Vagina (tissue), 2 donors: ENCODE data around the gene MTUS2.

ENCODE experiments used
- POLR2A ChIP-seq, 2 donors: fragments of 450-650 bp; IDR thresholded peaks; one replicate each; pipeline ENCODE4 v1.6.1; 2017; ENCODE audit warnings: antibody characterized with exemption in 2 of 2, mild to moderate bottlenecking in 2 of 2, moderate library complexity in 2 of 2
- TF ChIP-seq, protein P1 (sequence below), 3 experiments: fragments of 450-650 bp in 2 of 3; fragments of 200-600 bp in 1 of 3; sonication (generic) in 1 of 3; IDR thresholded peaks; one replicate each; pipeline ENCODE4 v1.5.1; 2017 to 2019; ENCODE audit warnings: antibody characterized with exemption in 3 of 3, mild to moderate bottlenecking in 2 of 3, moderate library complexity in 2 of 3

GRCh38 chr13:29140277-29140676, 320.1 kb downstream of the MTUS2 start:
- no peak for TF ChIP-seq POLR2A (IDR thresholded peaks at IDR 0.05)
- TF ChIP-seq, protein P1, sequence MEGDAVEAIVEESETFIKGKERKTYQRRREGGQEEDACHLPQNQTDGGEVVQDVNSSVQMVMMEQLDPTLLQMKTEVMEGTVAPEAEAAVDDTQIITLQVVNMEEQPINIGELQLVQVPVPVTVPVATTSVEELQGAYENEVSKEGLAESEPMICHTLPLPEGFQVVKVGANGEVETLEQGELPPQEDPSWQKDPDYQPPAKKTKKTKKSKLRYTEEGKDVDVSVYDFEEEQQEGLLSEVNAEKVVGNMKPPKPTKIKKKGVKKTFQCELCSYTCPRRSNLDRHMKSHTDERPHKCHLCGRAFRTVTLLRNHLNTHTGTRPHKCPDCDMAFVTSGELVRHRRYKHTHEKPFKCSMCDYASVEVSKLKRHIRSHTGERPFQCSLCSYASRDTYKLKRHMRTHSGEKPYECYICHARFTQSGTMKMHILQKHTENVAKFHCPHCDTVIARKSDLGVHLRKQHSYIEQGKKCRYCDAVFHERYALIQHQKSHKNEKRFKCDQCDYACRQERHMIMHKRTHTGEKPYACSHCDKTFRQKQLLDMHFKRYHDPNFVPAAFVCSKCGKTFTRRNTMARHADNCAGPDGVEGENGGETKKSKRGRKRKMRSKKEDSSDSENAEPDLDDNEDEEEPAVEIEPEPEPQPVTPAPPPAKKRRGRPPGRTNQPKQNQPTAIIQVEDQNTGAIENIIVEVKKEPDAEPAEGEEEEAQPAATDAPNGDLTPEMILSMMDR (IDR thresholded peaks at IDR 0.05) = no peak
